OCI-LY1 (cell line): ENCODE results near the gene DND1.

ENCODE experiments used
- CTCF ChIP-seq: fragments of 200-600 bp; sonication (generic), shearing (Covaris generic); IDR thresholded peaks from 2 replicates; pipeline ENCODE4 v1.5.1; 2017; ENCODE audit warnings: mild to moderate bottlenecking, antibody characterized with exemption, low read length, moderate library complexity, mixed read lengths
- EZH2 ChIP-seq: fragments of 200-600 bp; sonication (generic), shearing (Covaris generic); IDR thresholded peaks from 2 replicates; pipeline ENCODE4 v1.8.0; 2017; ENCODE audit warnings: borderline replicate concordance, mixed run types, mild to moderate bottlenecking, antibody characterized with exemption, low read length, moderate library complexity, mixed read lengths

DNA sequence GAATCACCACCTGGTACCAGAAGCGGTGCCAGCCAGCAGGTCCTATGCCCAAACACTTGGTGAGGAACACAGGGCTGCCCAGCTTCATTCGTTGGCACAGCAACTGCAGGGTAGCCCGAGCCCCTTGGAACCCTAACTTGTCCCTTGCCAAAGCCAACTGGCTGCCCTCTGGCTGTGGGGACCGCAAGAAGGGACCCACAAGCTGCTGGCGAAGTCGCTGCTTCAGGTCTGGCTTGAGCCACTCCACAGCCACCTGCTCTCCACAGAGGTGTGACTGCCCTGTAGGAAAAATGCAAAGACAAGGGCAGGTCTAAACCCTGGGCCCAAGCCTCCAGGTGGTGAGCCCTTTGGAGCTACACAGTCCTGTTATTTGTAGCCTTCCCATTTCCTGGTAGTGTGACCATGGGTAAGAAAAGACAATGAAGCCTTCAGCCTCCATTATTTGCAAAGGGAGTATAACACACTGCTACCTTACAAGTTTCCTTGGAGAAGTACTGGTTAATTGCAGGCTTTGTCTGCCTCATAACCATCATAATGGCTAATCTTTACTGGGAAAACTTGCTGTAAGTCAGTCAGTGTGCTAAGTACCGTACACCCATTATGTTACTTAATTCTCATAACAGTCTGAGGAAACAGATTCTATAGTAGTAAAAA lies 1.8 kb downstream of the DND1 start:
- TF ChIP-seq CTCF (no peak), EZH2 (no peak)
